Prostate gland (tissue), 2 donors: ENCODE measurements around the gene WDR3. TPM values are rescaled to one million over a fixed set of nuclear protein-coding genes. Genes with fewer than 3 reads are reported as not detected.

ENCODE experiments used
- DNase-seq: peaks from one replicate; pipeline ENCODE4 v3.0.0-alpha.2; 2019; ENCODE audit warnings: low spot score
- H3K27ac ChIP-seq, 2 donors: fragments of 200-600 bp; sonication (generic); 2 replicates each; pipeline ENCODE4 v1.5.1; 2017 to 2019
- H3K27me3 ChIP-seq: fragments of 200-600 bp; sonication (generic); replicated peaks from 2 replicates; pipeline ENCODE4 v1.5.1; 2019; ENCODE audit not compliant: insufficient read depth
- H3K36me3 ChIP-seq, 2 donors: fragments of 200-600 bp; sonication (generic); 1 replicate in 1 of 2; 2 replicates in 1 of 2; pipeline versions ENCODE4 v1.5.1 to v1.8.1; 2017 to 2019
- H3K4me1 ChIP-seq: fragments of 200-600 bp; sonication (generic); replicated peaks from 2 replicates; pipeline ENCODE4 v1.5.1; 2019
- H3K4me3 ChIP-seq, 2 donors: fragments of 200-600 bp; sonication (generic); 2 replicates each; pipeline ENCODE4 v1.5.1; 2017 to 2019
- H3K9me3 ChIP-seq: fragments of 200-600 bp; sonication (generic); 2 replicates; pipeline ENCODE4 v1.5.1; 2017
- POLR2A ChIP-seq: fragments of 450-650 bp; IDR thresholded peaks from one replicate; pipeline ENCODE4 v1.6.1; 2016; ENCODE audit warnings: antibody characterized with exemption, mild to moderate bottlenecking
- POLR2AphosphoS5 ChIP-seq: sonication (generic); formaldehyde crosslinking; IDR thresholded peaks from one replicate; pipeline ENCODE4 v1.6.1; 2017; ENCODE audit warnings: antibody characterized with exemption
- WGBS: methylation state at CpG from one replicate; pipeline ENCODE4 v1.1.5; 2018; 5-methylcytosine and 5-hydroxymethylcytosine counted together
- intact Hi-C: fragments of 100-400 bp; cut with DNase I; formaldehyde crosslinking; loops from one replicate; pipeline ENCODE4 v1.14.2; 2022
- total RNA-seq, 2 donors: library from RNA; depleted of rRNA; stranded (reverse); fragments of >200 nt; gene quantifications; one replicate each; pipeline ENCODE4 v1.1.0, GENCODE V29; 2016
- TF ChIP-seq, protein P1 (sequence below), 4 experiments: fragments of 200-600 bp in 2 of 4; fragments of 450-650 bp in 2 of 4; sonication (generic) in 2 of 4; IDR thresholded peaks; 1 replicate in 3 of 4; 2 replicates in 1 of 4; pipeline ENCODE4 v1.5.1; 2016 to 2019; ENCODE audit warnings: antibody characterized with exemption in 4 of 4, mild to moderate bottlenecking in 2 of 4, moderate library complexity in 2 of 4

Gene WDR3
- total RNA-seq, 2 donors from 2014 or later = 15.6 to 20.6 TPM

DNA sequence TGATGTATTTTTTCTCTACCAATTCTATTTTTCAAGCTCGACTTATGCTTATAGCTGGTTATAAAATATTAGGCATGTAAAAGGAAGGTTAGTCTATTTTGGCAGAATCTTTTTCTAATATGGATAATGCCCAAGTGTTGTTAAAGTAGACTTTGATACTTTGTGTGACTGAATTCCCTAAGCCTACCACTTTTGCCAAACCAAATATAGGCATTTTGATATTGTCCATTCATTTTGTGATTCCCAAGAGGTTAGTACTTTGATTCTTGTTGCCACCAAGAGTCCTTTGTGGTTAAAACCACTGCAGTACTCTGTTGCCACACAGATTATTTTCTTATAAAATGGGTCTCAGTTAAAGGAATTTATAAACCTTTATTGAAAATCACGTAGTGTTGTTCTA is 4.2 kb downstream of the WDR3 start:
- intact Hi-C loops = no loop called here
- no peak overlapping the region for H3K27ac ChIP-seq

DNA sequence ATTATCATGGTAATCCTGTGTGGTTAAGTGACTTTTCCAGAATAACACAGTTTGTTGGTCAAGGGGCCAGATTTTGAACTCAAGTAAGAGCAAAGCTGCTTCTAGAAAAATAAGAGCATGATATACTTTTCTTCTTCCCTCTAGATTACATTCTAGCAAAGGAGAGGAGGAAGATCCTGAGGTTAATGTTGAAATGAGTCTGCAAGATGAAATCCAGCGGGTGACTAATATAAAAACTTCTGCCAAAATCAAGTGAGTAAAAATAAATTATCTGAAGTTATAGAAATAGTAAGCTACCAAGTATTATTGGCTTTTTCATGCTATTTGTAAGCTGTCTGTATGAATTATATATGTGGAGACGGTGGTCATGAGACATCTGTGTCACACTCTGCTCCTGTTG is 12.8 kb downstream of the WDR3 start:
- Histone ChIP-seq H3K9me3 (no peaks in the 10 kb centered on the region), H3K27ac (no peak overlapping the region), H3K27me3 (no peaks in the 10 kb centered on the region), H3K4me1 (no peaks in the 10 kb centered on the region), H3K4me3 (no peak overlapping the region), H3K36me3 (peaks cover 7 to 9% of the 10 kb centered on the region in 2 donors)
- WGBS = 92% methylated on average over 2 of the region's 2 CpGs
- TF ChIP-seq POLR2AphosphoS5 (no peak), POLR2A (no peak)
- TF ChIP-seq, protein P1, sequence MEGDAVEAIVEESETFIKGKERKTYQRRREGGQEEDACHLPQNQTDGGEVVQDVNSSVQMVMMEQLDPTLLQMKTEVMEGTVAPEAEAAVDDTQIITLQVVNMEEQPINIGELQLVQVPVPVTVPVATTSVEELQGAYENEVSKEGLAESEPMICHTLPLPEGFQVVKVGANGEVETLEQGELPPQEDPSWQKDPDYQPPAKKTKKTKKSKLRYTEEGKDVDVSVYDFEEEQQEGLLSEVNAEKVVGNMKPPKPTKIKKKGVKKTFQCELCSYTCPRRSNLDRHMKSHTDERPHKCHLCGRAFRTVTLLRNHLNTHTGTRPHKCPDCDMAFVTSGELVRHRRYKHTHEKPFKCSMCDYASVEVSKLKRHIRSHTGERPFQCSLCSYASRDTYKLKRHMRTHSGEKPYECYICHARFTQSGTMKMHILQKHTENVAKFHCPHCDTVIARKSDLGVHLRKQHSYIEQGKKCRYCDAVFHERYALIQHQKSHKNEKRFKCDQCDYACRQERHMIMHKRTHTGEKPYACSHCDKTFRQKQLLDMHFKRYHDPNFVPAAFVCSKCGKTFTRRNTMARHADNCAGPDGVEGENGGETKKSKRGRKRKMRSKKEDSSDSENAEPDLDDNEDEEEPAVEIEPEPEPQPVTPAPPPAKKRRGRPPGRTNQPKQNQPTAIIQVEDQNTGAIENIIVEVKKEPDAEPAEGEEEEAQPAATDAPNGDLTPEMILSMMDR (IDR thresholded peaks at IDR 0.05) = no peak
- no peak for DNase-seq
- intact Hi-C loops = no loop called here

More for the DNA sequence above, 4.2 kb downstream of the WDR3 start:
- Histone ChIP-seq H3K27me3 (no peaks in the 10 kb centered on the region), H3K9me3 (no peaks in the 10 kb centered on the region), H3K36me3 (no peaks in the 10 kb centered on the region), H3K4me3 (no peak overlapping the region), H3K4me1 (no peaks in the 10 kb centered on the region)
- WGBS = 82% methylated on average over 2 of the region's 2 CpGs
- no peak for DNase-seq
- TF ChIP-seq, protein P1 (IDR thresholded peaks at IDR 0.05) = no peak
- no peak for TF ChIP-seq POLR2A
- no peak for TF ChIP-seq POLR2AphosphoS5

DNA sequence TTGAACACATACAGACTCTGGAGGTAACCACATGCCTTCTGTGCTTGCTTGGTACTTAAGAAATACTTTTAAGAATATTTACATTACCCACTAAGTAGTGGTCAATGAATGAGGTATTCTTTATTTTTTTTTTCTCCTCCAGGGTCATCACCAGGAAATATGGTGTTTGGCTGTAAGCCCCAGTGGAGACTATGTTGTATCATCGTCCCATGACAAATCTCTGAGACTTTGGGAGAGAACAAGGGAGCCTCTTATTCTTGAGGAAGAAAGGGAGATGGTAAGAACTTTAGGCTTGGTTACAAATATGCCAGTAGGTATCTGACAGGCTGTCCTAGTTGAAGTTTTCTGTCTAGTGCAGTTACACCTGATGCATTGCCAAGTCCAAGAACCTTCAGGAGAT is 22.8 kb downstream of the WDR3 start:
- 96% methylated on average over 1 of the region's 1 CpG for WGBS
- intact Hi-C loops = no loop called here
- H3K4me1 ChIP-seq = no peaks in the 10 kb centered on the region
- no peak overlapping the region for H3K27ac ChIP-seq
- H3K4me3 ChIP-seq = no peak overlapping the region
- no peak for DNase-seq
- H3K9me3 ChIP-seq = no peaks in the 10 kb centered on the region
- TF ChIP-seq, protein P1 (IDR thresholded peaks at IDR 0.05) = no peak
- no peak for TF ChIP-seq POLR2AphosphoS5
- no peak for TF ChIP-seq POLR2A
- no peaks in the 10 kb centered on the region for H3K27me3 ChIP-seq
- peaks cover 0 to 3% of the 10 kb centered on the region in 2 donors for H3K36me3 ChIP-seq

DNA sequence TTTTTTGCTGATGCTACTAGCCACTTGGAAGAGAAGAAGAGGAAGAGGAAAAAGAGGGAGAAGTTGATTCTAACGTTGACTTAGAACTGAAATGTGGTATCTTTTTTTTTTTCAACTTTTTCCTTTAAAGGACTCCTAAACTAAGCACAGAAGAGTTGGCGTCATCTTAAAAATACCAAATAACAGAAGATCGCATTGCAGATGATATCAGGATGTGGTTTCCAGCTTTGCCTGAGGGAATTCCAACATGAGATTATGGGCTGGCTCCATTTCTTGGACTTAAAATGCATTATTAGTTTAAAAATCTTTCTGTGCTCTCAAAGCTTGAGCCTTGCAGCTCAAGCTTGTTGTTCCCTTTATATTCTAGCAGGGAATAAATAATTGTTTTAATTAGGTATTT is 29.8 kb downstream of the WDR3 start:
- no peak overlapping the region for H3K27ac ChIP-seq
- WGBS = 37% methylated on average over 3 of the region's 3 CpGs
- H3K4me3 ChIP-seq = no peak overlapping the region
- intact Hi-C loops = no loop called here
- TF ChIP-seq POLR2A = no peak
- TF ChIP-seq POLR2AphosphoS5 = no peak
- TF ChIP-seq, protein P1 (IDR thresholded peaks at IDR 0.05) = no peak
- no peaks in the 10 kb centered on the region for H3K4me1 ChIP-seq
- H3K27me3 ChIP-seq = no peaks in the 10 kb centered on the region
- DNase-seq = no peak
- H3K9me3 ChIP-seq = no peaks in the 10 kb centered on the region
- H3K36me3 ChIP-seq = no peaks in the 10 kb centered on the region

DNA sequence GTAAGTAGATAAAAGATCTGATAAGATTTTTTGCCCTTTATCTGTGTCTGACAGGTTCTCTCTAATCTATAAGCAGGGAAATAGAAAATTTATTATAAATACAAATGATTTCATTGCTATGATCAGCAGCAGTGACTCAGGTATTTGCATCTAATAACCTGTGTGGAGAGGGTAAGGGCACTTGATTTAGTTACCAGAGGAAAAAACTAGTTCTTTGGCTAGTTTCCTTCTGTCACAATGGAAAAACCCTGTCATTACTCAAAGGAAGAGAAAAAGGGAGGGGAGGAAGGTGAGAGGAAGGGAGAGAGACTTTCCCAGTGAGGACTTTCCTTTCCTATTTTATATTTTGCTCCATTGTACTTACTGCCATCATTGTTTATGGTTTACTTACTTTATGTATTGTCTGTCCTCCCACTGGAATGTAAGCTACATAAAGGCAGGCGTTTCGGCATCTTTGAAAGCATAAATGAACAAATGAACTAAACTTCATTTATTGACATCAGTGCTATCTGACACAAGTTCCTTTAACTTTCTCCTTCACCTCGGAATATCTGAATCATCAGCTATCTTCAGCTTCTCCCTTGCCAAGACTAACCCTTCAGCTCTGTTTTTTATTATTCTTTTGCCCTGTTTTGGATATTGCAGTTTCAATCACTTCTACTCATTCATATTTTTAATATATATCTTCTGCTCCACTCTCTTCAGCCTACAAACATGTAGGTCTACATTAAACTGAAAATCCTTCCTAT is 34.9 kb downstream of the WDR3 start:
- no peak overlapping the region for H3K27ac ChIP-seq
- DNase-seq = no peak
- no peaks in the 10 kb centered on the region for H3K4me1 ChIP-seq
- H3K4me3 ChIP-seq = no peak overlapping the region
- no peaks in the 10 kb centered on the region for H3K27me3 ChIP-seq
- no peaks in the 10 kb centered on the region for H3K36me3 ChIP-seq
- TF ChIP-seq POLR2A (no peak), POLR2AphosphoS5 (no peak)
- TF ChIP-seq, protein P1 (IDR thresholded peaks at IDR 0.05) = no peak
- intact Hi-C loops = no loop called here
- 85% methylated on average over 3 of the region's 3 CpGs for WGBS
- H3K9me3 ChIP-seq = no peaks in the 10 kb centered on the region
